Uterus (tissue), 2 donors: ENCODE data around the gene DLG4.

Experiments used
- CTCF ChIP-seq, 4 experiments: fragments of 200-600 bp in 2 of 4; fragments of 450-650 bp in 2 of 4; sonication (generic) in 2 of 4; IDR thresholded peaks; one replicate each; pipeline ENCODE4 v1.5.1; 2016 to 2019; ENCODE audit warnings: antibody characterized with exemption in 4 of 4, mild to moderate bottlenecking in 2 of 4, moderate library complexity in 1 of 4
- POLR2A ChIP-seq, 2 donors: fragments of 450-650 bp; IDR thresholded peaks; one replicate each; pipeline ENCODE4 v1.6.1; 2016; ENCODE audit warnings: antibody characterized with exemption in 2 of 2, mild to moderate bottlenecking in 1 of 2, moderate library complexity in 1 of 2

GRCh38 chr17:7191069-7191468, 28.6 kb downstream of the DLG4 start:
- TF ChIP-seq CTCF (IDR thresholded peaks at IDR 0.05) (no peak), POLR2A (IDR thresholded peaks at IDR 0.05) (no peak)
